ENCODE results near the gene EPDR1.

- TF ChIP-seq POLR2A (IDR thresholded peaks at IDR 0.05; ENCODE audit: low read depth): no peak
- TF ChIP-seq EP300 (IDR thresholded peaks at IDR 0.05): no peak
- no peak for TF ChIP-seq CTCF (IDR thresholded peaks at IDR 0.05)
- TF ChIP-seq POLR2AphosphoS5 (IDR thresholded peaks at IDR 0.05): no peak
These were observed 8.4 kb downstream of the EPDR1 start for GRCh38 chr7:37928878-37929277.
